ENCODE measurements around the gene TTC7B.

The TTC7B gene

DNA sequence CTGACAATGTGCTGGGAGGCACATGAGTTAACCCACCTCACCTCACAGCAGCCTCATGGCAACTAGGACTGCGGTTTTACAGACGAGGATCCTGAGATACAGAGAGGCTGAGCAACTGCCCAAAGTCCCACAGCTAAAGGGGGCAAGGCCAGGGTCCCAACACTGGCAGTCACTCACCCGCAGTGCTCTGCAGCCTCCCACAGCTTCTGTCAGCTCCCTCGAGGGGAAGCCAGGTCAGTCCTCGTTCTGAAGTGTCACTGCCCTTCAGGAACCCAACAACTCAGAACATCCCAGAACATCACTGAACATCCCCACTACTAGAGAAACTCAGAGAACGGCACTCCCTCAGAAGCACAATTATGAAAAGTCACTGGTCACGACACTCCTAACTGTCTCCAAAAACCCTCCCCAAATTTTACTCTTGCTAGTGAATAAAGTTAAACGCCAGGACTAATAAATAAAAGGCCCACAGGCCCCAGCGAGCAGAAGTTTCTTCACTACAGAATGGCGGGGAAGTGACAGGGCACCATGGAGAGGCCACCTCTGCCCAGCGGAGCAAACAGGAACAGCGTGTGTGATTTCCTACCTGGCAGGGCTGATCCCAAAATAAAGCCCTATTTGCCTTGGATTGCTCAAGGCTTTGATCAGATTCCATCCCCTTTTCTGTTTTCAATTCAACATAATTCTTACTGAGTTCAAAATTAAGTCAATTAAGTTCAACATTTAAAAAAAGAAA lies 75.1 kb downstream of the TTC7B start:
- peak overlapping the region; percentile 69 for H3K27ac ChIP-seq
- TF ChIP-seq ZFX (IDR thresholded peaks at IDR 0.05): no peak
- TF ChIP-seq, protein P1, sequence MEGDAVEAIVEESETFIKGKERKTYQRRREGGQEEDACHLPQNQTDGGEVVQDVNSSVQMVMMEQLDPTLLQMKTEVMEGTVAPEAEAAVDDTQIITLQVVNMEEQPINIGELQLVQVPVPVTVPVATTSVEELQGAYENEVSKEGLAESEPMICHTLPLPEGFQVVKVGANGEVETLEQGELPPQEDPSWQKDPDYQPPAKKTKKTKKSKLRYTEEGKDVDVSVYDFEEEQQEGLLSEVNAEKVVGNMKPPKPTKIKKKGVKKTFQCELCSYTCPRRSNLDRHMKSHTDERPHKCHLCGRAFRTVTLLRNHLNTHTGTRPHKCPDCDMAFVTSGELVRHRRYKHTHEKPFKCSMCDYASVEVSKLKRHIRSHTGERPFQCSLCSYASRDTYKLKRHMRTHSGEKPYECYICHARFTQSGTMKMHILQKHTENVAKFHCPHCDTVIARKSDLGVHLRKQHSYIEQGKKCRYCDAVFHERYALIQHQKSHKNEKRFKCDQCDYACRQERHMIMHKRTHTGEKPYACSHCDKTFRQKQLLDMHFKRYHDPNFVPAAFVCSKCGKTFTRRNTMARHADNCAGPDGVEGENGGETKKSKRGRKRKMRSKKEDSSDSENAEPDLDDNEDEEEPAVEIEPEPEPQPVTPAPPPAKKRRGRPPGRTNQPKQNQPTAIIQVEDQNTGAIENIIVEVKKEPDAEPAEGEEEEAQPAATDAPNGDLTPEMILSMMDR (conservative IDR thresholded peaks at IDR 0.05): no peak

DNA sequence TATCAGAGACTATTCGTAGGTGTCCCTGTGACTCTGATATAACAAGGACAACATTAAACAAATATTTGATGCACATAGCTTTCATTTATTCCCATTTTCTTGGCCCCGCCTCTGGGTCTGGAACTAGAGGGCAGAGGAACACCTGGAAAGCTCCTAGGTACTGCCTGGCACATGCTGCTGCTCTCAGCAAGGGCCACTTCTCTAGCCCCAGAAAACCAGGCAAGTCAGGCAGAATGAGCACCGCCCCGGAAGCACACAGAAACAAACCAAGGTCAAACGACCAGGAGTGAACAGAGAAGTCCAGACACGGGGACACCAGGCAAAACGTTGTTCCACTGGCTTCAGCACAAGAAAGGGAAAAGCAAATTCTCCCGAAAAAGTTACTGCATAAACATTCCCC lies 76.1 kb downstream of the TTC7B start:
- no peak for TF ChIP-seq ZFX (IDR thresholded peaks at IDR 0.05)
- TF ChIP-seq, protein P1 (conservative IDR thresholded peaks at IDR 0.05): no peak
- peak overlapping the region; percentile 69 for H3K27ac ChIP-seq

DNA sequence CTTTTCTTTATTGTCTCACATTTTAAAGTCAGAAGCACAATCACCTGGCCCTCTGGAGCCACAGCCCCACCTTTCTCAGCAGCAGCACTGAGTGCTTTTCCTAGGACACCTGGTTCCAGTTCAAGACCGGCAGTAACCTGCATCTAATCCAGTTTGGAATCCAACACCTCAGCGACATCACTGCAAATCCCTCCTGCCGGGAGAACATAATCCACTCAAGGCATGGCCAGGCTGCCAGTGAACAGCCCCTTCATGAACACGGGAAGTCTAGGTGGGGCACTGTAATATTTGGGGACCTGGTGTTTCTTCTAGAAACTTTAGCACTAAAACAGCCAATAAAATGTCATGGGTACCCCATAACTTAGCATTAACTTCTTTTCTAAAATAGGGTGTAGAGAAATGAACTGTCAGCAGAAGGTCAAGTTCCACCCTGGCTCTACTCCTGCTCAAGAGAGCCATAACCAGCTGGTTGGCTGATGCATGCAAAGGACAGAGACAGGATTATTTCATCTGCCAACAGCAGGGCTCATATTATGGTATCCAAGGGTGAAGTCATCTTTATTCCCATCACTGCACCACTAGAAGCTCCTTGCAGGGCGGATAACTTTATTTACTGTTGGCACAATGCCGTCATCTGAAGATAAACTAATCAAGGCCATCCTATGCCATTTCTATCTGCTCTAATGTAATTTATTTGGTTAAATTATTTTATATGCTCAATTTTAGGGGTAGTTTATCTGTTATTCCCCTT lies 76.7 kb downstream of the TTC7B start:
- H3K27ac ChIP-seq: peak overlapping the region; percentile 69
- TF ChIP-seq, protein P1 (conservative IDR thresholded peaks at IDR 0.05): no peak
- TF ChIP-seq ZFX (IDR thresholded peaks at IDR 0.05): no peak

DNA sequence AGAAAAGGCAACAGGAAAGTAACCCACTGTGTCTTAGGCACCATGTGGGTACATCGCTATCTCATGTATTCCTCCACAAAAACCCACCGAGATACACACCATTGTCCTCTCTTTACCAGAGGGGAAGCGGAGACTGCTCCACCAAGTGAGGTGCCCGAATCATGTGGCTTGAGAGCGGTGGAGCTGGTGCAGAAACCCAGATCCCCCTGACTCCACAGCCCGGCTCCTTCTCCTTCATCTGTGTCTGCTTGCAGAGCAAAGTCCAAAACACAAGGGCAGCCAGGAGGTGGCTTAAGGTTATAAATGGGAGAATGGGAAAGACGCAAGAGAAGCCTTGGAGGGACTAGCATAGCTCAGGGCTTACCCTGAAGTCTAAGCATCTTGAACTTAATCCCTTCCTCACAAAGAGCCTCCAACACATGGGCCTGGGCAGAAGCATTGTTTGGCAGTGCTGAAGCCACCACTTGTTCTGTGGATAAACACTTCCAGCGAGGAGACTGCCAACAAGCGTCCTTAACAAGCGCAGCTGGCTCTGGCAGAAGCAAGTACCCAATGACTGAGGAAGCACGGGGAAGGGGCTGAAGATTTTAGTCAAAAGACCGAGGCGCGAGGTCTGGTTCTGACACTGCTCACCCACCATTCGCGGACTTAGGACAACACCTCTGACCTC lies 83.0 kb downstream of the TTC7B start:
- TF ChIP-seq, protein P1 (conservative IDR thresholded peaks at IDR 0.05): no peak
- no peak for TF ChIP-seq ZFX (IDR thresholded peaks at IDR 0.05)
- H3K27ac ChIP-seq: no peak overlapping the region

DNA sequence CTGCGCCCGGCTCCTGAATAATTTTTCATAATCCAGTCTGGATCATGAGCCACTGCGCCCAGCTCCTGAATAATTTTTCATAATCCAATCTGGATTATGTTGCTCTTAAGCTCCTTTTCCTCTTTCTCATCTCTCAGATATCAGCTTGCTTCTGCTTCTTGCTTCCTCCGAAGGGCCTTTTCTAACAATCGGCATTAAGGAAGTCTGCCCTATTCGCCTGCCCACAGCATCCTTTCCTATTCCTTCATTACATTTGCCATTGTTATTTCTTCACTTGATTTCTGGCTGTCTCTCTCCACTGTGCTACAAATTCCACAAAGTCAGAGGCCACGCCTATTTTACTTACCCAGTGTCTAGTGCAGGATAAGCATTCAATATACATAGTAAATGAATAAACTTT lies 83.5 kb downstream of the TTC7B start:
- TF ChIP-seq, protein P1 (conservative IDR thresholded peaks at IDR 0.05): no peak
- no peak for TF ChIP-seq ZFX (IDR thresholded peaks at IDR 0.05)
- no peak overlapping the region for H3K27ac ChIP-seq

DNA sequence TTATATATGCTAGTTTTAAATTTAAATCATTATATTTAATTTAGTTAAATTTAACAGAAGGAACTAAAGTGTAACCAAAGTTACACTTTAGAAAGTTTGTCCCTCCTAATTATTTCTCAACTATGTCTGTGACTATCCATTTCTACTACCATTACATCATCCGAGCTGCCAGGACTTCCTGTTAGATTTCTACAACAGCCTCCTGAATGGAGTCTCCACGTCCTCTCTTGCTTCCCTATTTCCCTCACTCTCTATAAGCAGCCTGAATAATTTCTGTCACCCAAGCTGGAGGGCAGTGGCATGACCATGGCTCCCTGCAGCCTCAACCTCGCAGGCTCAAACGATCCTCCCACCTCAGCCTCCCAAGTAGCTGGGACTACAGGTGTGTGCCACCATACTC lies 84.1 kb downstream of the TTC7B start:
- TF ChIP-seq ZFX (IDR thresholded peaks at IDR 0.05): no peak
- TF ChIP-seq, protein P1 (conservative IDR thresholded peaks at IDR 0.05): no peak
- H3K27ac ChIP-seq: no peak overlapping the region

DNA sequence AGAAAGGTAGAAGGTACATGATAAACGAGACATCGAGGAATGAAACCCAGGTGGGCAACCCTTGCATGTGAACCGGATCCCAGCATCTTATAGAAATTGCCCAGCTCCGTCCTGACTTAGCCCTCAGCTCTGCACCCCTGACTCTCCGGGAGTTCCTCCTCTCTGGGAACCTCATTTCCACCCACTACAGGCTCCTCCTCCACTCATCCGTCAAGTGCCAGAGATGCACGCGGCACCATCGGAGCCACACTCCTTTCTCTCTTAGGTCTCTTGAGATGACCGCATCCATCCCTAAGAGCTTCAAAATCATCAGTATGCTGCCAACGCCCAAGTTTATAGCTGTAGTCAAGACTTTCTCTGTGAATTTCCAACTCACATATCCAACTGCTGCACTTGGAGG lies 84.7 kb downstream of the TTC7B start:
- TF ChIP-seq ZFX (IDR thresholded peaks at IDR 0.05): no peak
- TF ChIP-seq, protein P1 (conservative IDR thresholded peaks at IDR 0.05): no peak
- no peak overlapping the region for H3K27ac ChIP-seq

Data from C4-2B (cell line).